Testis (tissue), 2 donors: ENCODE results near the gene ZNF576.

Source experiments
- POLR2A ChIP-seq: fragments of 450-650 bp; IDR thresholded peaks from one replicate; pipeline ENCODE4 v1.6.1; 2017; ENCODE audit warnings: antibody characterized with exemption, mild to moderate bottlenecking, moderate library complexity
- TF ChIP-seq, protein P1 (sequence below), 3 experiments: fragments of 450-650 bp in 2 of 3; fragments of 200-600 bp in 1 of 3; sonication (generic) in 1 of 3; IDR thresholded peaks; one replicate each; pipeline ENCODE4 v1.5.1; 2016 to 2019; ENCODE audit warnings: antibody characterized with exemption in 3 of 3, mild to moderate bottlenecking in 2 of 3, moderate library complexity in 1 of 3

DNA sequence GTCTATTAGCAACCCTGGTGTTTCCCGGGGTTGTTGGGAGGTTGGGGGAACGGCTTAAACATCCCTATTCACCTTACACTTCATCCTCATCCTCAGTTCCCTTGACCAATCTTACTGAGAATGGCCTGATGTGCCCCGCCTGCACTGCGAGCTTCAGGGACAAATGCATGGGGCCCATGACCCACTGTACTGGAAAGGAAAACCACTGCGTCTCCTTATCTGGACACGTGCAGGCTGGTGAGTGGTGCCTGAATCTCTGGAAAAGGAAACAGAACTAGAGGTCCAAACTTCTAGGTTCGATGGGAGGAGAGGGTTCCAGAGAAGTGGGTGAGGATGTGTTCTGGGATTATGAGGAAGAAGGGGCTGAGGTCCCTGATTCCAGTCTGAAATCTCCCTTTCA is 14.9 kb upstream of the ZNF576 start:
- TF ChIP-seq, protein P1, sequence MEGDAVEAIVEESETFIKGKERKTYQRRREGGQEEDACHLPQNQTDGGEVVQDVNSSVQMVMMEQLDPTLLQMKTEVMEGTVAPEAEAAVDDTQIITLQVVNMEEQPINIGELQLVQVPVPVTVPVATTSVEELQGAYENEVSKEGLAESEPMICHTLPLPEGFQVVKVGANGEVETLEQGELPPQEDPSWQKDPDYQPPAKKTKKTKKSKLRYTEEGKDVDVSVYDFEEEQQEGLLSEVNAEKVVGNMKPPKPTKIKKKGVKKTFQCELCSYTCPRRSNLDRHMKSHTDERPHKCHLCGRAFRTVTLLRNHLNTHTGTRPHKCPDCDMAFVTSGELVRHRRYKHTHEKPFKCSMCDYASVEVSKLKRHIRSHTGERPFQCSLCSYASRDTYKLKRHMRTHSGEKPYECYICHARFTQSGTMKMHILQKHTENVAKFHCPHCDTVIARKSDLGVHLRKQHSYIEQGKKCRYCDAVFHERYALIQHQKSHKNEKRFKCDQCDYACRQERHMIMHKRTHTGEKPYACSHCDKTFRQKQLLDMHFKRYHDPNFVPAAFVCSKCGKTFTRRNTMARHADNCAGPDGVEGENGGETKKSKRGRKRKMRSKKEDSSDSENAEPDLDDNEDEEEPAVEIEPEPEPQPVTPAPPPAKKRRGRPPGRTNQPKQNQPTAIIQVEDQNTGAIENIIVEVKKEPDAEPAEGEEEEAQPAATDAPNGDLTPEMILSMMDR (IDR thresholded peaks at IDR 0.05): no peak
- TF ChIP-seq POLR2A: no peak
